Upper lobe of left lung (tissue), 6 donors: ENCODE data around the gene FIZ1. TPM values are rescaled to one million over a fixed set of nuclear protein-coding genes. Genes with fewer than 3 reads are reported as not detected.

Source experiments
- ATAC-seq, 2 donors: fragments of 200-7000 bp; cut with Tn5 transposase; one replicate each; pipeline ENCODE4 v1.9.1; 2022; ENCODE audit warnings: mild to moderate bottlenecking in 2 of 2, moderate library complexity in 2 of 2; ENCODE audit not compliant: low FRiP score in 2 of 2
- DNase-seq, 2 donors: peaks; one replicate each; pipeline ENCODE4 v3.0.0-alpha.2; 2019 to 2020
- H3K27ac ChIP-seq, 4 donors: fragments of 200-600 bp; sonication (generic); one replicate each; pipeline ENCODE4 v1.5.1; 2016 to 2019
- H3K27me3 ChIP-seq, 4 donors: fragments of 200-600 bp; sonication (generic); one replicate each; pipeline ENCODE4 v1.5.1; 2017 to 2019
- H3K36me3 ChIP-seq, 4 donors: fragments of 200-600 bp; sonication (generic); one replicate each; pipeline ENCODE4 v1.5.1; 2016 to 2019
- H3K4me1 ChIP-seq, 4 donors: fragments of 200-600 bp; sonication (generic); one replicate each; pipeline ENCODE4 v1.5.1; 2018 to 2019
- H3K4me3 ChIP-seq, 4 donors: fragments of 200-600 bp; sonication (generic); one replicate each; pipeline ENCODE4 v1.5.1; 2017 to 2019; ENCODE audit warnings: mild to moderate bottlenecking in 2 of 4, moderate library complexity in 1 of 4
- H3K9me3 ChIP-seq, 4 donors: fragments of 200-600 bp; sonication (generic); one replicate each; pipeline ENCODE4 v1.5.1; 2018 to 2019
- CTCF ChIP-seq, 6 experiments: fragments of 450-650 bp in 4 of 6; fragments of 200-600 bp in 2 of 6; sonication (generic) in 2 of 6; IDR thresholded peaks; one replicate each; pipeline ENCODE4 v1.5.1; 2016 to 2019; ENCODE audit warnings: antibody characterized with exemption in 6 of 6
- EP300 ChIP-seq, 4 donors: sonication (generic); formaldehyde crosslinking; IDR thresholded peaks; one replicate each; pipeline ENCODE4 v1.5.1; 2017; ENCODE audit warnings: antibody characterized with exemption in 4 of 4, control low read depth in 2 of 4
- POLR2A ChIP-seq, 4 donors: fragments of 450-650 bp; IDR thresholded peaks; one replicate each; pipeline ENCODE4 v1.5.1; 2016 to 2017; ENCODE audit warnings: antibody characterized with exemption in 4 of 4, mild to moderate bottlenecking in 2 of 4
- POLR2AphosphoS5 ChIP-seq, 2 donors: sonication (generic); formaldehyde crosslinking; IDR thresholded peaks; one replicate each; pipeline ENCODE4 v1.5.1; 2017; ENCODE audit warnings: antibody characterized with exemption in 2 of 2
- WGBS, 2 donors: methylation state at CpG; one replicate each; pipeline ENCODE4 v1.1.5; 2017 to 2018; 5-methylcytosine and 5-hydroxymethylcytosine counted together
- total RNA-seq, 6 donors: library from RNA; depleted of rRNA in 4 of 6; stranded (reverse); fragments of >200 nt in 4 of 6; gene quantifications; one replicate each; pipeline versions ENCODE4 v1.1.0 to v1.2.1, GENCODE V29; 2016 to 2021
- donor health status: DM: no; HTN: no; CAD: no; lungs with moderate emphysema.
- donor health status: DM: no; HTN: yes; CAD: no; lungs with severe emphysema.

The FIZ1 gene
- total RNA-seq, 6 donors from 2014 or later: 11.1 to 21.6 (median 16.3) TPM

DNA sequence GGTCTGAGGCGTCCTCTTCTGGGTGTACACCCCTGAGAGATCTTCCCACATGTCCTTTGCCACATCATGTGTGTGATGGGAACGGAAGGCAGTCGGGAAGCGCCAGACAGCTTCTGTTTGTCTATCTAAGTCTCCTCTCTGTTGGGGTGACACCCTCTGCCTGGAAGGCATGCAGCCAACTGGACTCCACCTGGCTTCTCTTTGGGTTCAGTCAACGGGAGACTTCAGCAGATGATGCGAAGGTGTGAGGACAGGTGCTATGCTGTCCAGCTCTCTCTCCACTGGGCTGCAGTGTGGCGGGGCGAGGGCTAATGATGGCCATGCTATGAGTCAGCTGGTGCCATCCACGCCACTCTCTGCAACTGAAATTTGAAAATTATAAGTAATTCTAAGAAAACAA lies 39.6 kb downstream of the FIZ1 start:
- no peak for ATAC-seq
- no peak overlapping the region for H3K27ac ChIP-seq
- no peaks in the 10 kb centered on the region for H3K36me3 ChIP-seq
- no peak overlapping the region for H3K4me3 ChIP-seq
- TF ChIP-seq CTCF (IDR thresholded peaks at IDR 0.05) (no peak), POLR2A (IDR thresholded peaks at IDR 0.05) (no peak), EP300 (IDR thresholded peaks at IDR 0.05) (no peak), POLR2AphosphoS5 (IDR thresholded peaks at IDR 0.05) (no peak)
- H3K27me3 ChIP-seq: no peaks in the 10 kb centered on the region
- DNase-seq: no peak
- WGBS, 2 donors: 73 to 83% methylated on average over 9 of the region's 9 CpGs
- H3K9me3 ChIP-seq: no peaks in the 10 kb centered on the region
- H3K4me1 ChIP-seq: no peaks in the 10 kb centered on the region

DNA sequence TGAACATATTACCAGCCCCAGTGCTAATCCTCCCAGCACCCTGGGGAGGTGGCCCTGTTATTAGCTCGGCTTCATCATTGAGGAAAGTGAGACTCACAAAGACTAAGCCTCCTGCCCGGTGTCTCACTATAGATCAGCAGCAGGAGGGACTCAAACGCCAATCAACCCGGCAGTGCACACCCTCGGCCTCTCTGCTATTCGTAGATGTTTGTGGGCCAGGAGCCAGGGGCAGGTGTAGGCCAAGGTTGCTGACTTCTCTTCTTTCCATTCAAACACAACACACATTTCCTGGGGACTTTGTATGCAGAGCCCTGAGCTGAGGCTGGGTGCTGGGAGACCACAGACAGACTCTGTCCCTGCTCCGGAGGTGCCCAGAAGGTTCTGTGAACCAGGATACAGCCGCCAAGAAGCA lies 44.6 kb downstream of the FIZ1 start:
- Histone ChIP-seq H3K27ac (no peak overlapping the region), H3K9me3 (no peaks in the 10 kb centered on the region), H3K4me3 (no peak overlapping the region), H3K4me1 (peaks cover 0 to 5% (median 5%) of the 10 kb centered on the region in 4 donors), H3K27me3 (no peaks in the 10 kb centered on the region), H3K36me3 (no peaks in the 10 kb centered on the region)
- TF ChIP-seq EP300 (IDR thresholded peaks at IDR 0.05) (no peak), CTCF (IDR thresholded peaks at IDR 0.05) (no peak), POLR2AphosphoS5 (IDR thresholded peaks at IDR 0.05) (no peak), POLR2A (IDR thresholded peaks at IDR 0.05) (no peak)
- no peak for DNase-seq
- ATAC-seq: no peak
- WGBS, 2 donors: 73 to 80% methylated on average over 8 of the region's 8 CpGs

- Histone ChIP-seq H3K4me3 (no peak overlapping the region), H3K27ac (no peak overlapping the region), H3K4me1 (peaks cover 0 to 9% (median 6%) of the 10 kb centered on the region in 4 donors), H3K9me3 (no peaks in the 10 kb centered on the region), H3K36me3 (no peaks in the 10 kb centered on the region), H3K27me3 (no peaks in the 10 kb centered on the region)
- 88 to 89% methylated on average over 9 of the region's 9 CpGs for WGBS, 2 donors
- ATAC-seq (no peak), DNase-seq (no peak)
- no peak for TF ChIP-seq EP300 (IDR thresholded peaks at IDR 0.05)
- TF ChIP-seq CTCF (IDR thresholded peaks at IDR 0.05): no peak
- no peak for TF ChIP-seq POLR2AphosphoS5 (IDR thresholded peaks at IDR 0.05)
- no peak for TF ChIP-seq POLR2A (IDR thresholded peaks at IDR 0.05)
Measured at GRCh38 chr19:55554302-55554701, 45.0 kb downstream of the FIZ1 start.

- 66 to 67% methylated on average over 13 of the region's 13 CpGs for WGBS, 2 donors
Measured at GRCh38 chr19:55553217-55554182, 45.8 kb downstream of the FIZ1 start.

More at GRCh38 chr19:55553217-55554182, 45.8 kb downstream of the FIZ1 start:
- Histone ChIP-seq H3K27me3 (no peaks in the 10 kb centered on the region), H3K4me1 (peaks cover 0 to 9% (median 6%) of the 10 kb centered on the region in 4 donors), H3K4me3 (no peak overlapping the region), H3K9me3 (no peaks in the 10 kb centered on the region), H3K27ac (no peak overlapping the region), H3K36me3 (no peaks in the 10 kb centered on the region)
- DNase-seq (no peak), ATAC-seq (no peak)
- TF ChIP-seq POLR2A (IDR thresholded peaks at IDR 0.05) (no peak), POLR2AphosphoS5 (IDR thresholded peaks at IDR 0.05) (no peak), EP300 (IDR thresholded peaks at IDR 0.05) (no peak), CTCF (IDR thresholded peaks at IDR 0.05) (no peak)
